ENCODE data around the gene COL28A1. TPM values are rescaled to one million over a fixed set of nuclear protein-coding genes. Genes with fewer than 3 reads are reported as not detected.

The COL28A1 gene
- total and polyA plus RNA-seq, 2 experiments from 2014 or later, result 0.31 to 0.70 TPM

GRCh38 chr7:7496311-7496710, 39.4 kb downstream of the COL28A1 start:
- no peak for DNase-seq (ENCODE audit: low spot score)
- Histone ChIP-seq H4K20me1 (replicated peaks; ENCODE audit: insufficient read depth) (no peaks in the 10 kb centered on the region), H3K36me3 (ENCODE audit: insufficient read depth) (no peaks in the 10 kb centered on the region), H3K27ac (ENCODE audit: low read depth) (no peak overlapping the region), H3K4me3 (no peak overlapping the region), H3F3A (replicated peaks; ENCODE audit: low read depth) (no peaks in the 10 kb centered on the region), H3K9me2 (ENCODE audit: insufficient read depth) (no peaks in the 10 kb centered on the region), H3K4me1 (ENCODE audit: insufficient read depth) (no peaks in the 10 kb centered on the region), H3K79me2 (replicated peaks; ENCODE audit: insufficient read depth) (no peaks in the 10 kb centered on the region), H3K4me2 (no peak overlapping the region), H2AFZ (no peak overlapping the region), H3K27me3 (ENCODE audit: insufficient read depth) (no peaks in the 10 kb centered on the region)
- Mint-ChIP-seq H3K27ac (no peak overlapping the region), H3K27me3 (ENCODE audit: insufficient read depth, low read depth, poor library complexity) (no peaks in the 10 kb centered on the region), H3K36me3 (ENCODE audit: low read depth) (no peaks in the 10 kb centered on the region), H3K9me3 (no peaks in the 10 kb centered on the region), H3K4me3 (no peak overlapping the region), H3K4me1 (peaks cover under 1% of the 10 kb centered on the region; the same call in 1 of the 3 replicates)
- ATAC-seq, result no peak
- TF ChIP-seq NANOG (IDR thresholded peaks at IDR 0.05; ENCODE audit: borderline replicate concordance) (no peak), CREB1 (CRISPR knock-in tag; IDR thresholded peaks at IDR 0.05; ENCODE audit: low read depth) (no peak), JUNB (IDR thresholded peaks at IDR 0.05; ENCODE audit: unreplicated experiment) (no peak), REST (IDR thresholded peaks at IDR 0.05; ENCODE audit: unreplicated experiment) (no peak), ETS1 (IDR thresholded peaks at IDR 0.05) (no peak), STAT1 (IDR thresholded peaks at IDR 0.05; ENCODE audit: unreplicated experiment) (no peak), EZH2 (IDR thresholded peaks at IDR 0.05; ENCODE audit: low read depth, unreplicated experiment) (no peak), EZH2phosphoT487 (IDR thresholded peaks at IDR 0.05; ENCODE audit: unreplicated experiment) (no peak), ZNF114 (CRISPR knock-in tag; IDR thresholded peaks at IDR 0.05) (no peak), ZNF462 (CRISPR knock-in tag; IDR thresholded peaks at IDR 0.05) (no peak), CTCF (conservative IDR thresholded peaks at IDR 0.05; ENCODE audit: low read depth in 2 of 2) (no peak), ZNF331 (CRISPR knock-in tag; IDR thresholded peaks at IDR 0.05; ENCODE audit: low read depth) (no peak), POLR2AphosphoS5 (IDR thresholded peaks at IDR 0.05; ENCODE audit: low read depth) (no peak)
